H1 (cell line): ENCODE measurements around the gene SLC19A1. TPM values are rescaled to one million over a fixed set of nuclear protein-coding genes. Genes with fewer than 3 reads are reported as not detected.
A peak's percentile ranks its signal among the peaks of the same experiment; 100 is the strongest.

Source experiments
- CTCF ChIA-PET: fragments of 300-600 bp; sonication (Branson Sonifier 250); formaldehyde crosslinking; loops from one replicate; lab custom pipeline; 2021; ENCODE audit not compliant: partially characterized antibody; lab: Charles Lee
- POLR2A ChIA-PET: fragments of 300-600 bp; sonication (Branson Sonifier 250); formaldehyde crosslinking; loops from one replicate; lab custom pipeline; 2021; ENCODE audit warnings: inconsistent platforms; ENCODE audit not compliant: partially characterized antibody; lab: Charles Lee
- DNase-seq, 2 experiments: peaks; one replicate each; pipeline versions ENCODE4 v3.0.0 to v3.0.0-alpha.2; 2010 to 2022; ENCODE audit warnings: low spot score in 2 of 2, low read depth in 1 of 2, mixed read lengths in 1 of 2
- FAIRE-seq: peaks from 2 replicates; lab custom pipeline; 2011; peaks lifted over from hg19 to GRCh38; lab: Jason Lieb, UNC
- H2AFZ ChIP-seq: 2 replicates; pipeline ENCODE4 v1.8.1; 2012; ENCODE audit warnings: low read length, inconsistent platforms
- H2AK5ac ChIP-seq: 2 replicates; pipeline ENCODE4 v1.6.1; 2013; ENCODE audit warnings: low read depth, low read length
- H2BK120ac ChIP-seq: replicated peaks from 2 replicates; pipeline ENCODE3; 2013; ENCODE audit warnings: low read depth, low read length, inconsistent platforms
- H2BK12ac ChIP-seq: 2 replicates; pipeline ENCODE4 v1.6.1; 2013; ENCODE audit warnings: low read depth, low read length
- H2BK15ac ChIP-seq: 2 replicates; pipeline ENCODE4 v1.6.1; 2013; ENCODE audit warnings: low read length
- H2BK20ac ChIP-seq: 2 replicates; pipeline ENCODE4 v1.6.1; 2013; ENCODE audit warnings: low read length
- H2BK5ac ChIP-seq: 2 replicates; pipeline ENCODE4 v1.6.1; 2013; ENCODE audit warnings: low read depth, low read length
- H3K14ac ChIP-seq: 2 replicates; pipeline ENCODE4 v1.6.1; 2013; ENCODE audit warnings: inconsistent platforms; ENCODE audit not compliant: insufficient read length
- H3K18ac ChIP-seq: 2 replicates; pipeline ENCODE4 v1.6.1; 2013; ENCODE audit warnings: low read length; ENCODE audit errors: extremely low read depth
- H3K23ac ChIP-seq: 2 replicates; pipeline ENCODE4 v1.6.1; 2013; ENCODE audit warnings: inconsistent platforms; ENCODE audit not compliant: insufficient read length
- H3K23me2 ChIP-seq: 2 replicates; pipeline ENCODE4 v1.6.1; 2013; ENCODE audit warnings: low read depth, low read length
- H3K27ac ChIP-seq: 2 replicates; pipeline ENCODE4 v1.6.1; 2011; ENCODE audit warnings: low read depth, low read length, inconsistent platforms
- H3K27me3 ChIP-seq, 4 experiments: replicated peaks in 1 of 4; 1 replicate in 1 of 4; 2 replicates in 3 of 4; pipeline versions ENCODE4 v1.6.1 to v1.8.1; 2011 to 2013; ENCODE audit warnings: low read length in 3 of 4, mild to moderate bottlenecking in 3 of 4, inconsistent platforms in 2 of 4, mixed read lengths in 2 of 4, moderate library complexity in 1 of 4; ENCODE audit not compliant: control insufficient read depth in 3 of 4, insufficient read depth in 3 of 4; ENCODE audit errors: extremely low read depth in 1 of 4
- H3K36me3 ChIP-seq, 4 experiments: 2 replicates each; pipeline versions ENCODE4 v1.6.1 to v1.8.1; 2011 to 2013; ENCODE audit warnings: mild to moderate bottlenecking in 4 of 4, low read length in 3 of 4, moderate library complexity in 2 of 4, control low read depth in 1 of 4, inconsistent platforms in 1 of 4; ENCODE audit not compliant: insufficient read depth in 4 of 4, control insufficient read depth in 2 of 4
- H3K4ac ChIP-seq: replicated peaks from 2 replicates; pipeline ENCODE3; 2013; ENCODE audit warnings: low read length, low read depth, mixed read lengths, inconsistent platforms; ENCODE audit not compliant: insufficient read length
- H3K4me1 ChIP-seq, 4 experiments: replicated peaks in 1 of 4; 1 replicate in 1 of 4; 2 replicates in 3 of 4; pipeline versions ENCODE4 v1.6.1 to v1.8.1; 2011 to 2013; ENCODE audit warnings: low read length in 3 of 4, inconsistent platforms in 2 of 4, mixed read lengths in 1 of 4; ENCODE audit not compliant: insufficient read depth in 4 of 4, control insufficient read depth in 3 of 4
- H3K4me2 ChIP-seq, 2 experiments: 2 replicates each; pipeline versions ENCODE4 v1.6.1 to v1.8.1; 2011 to 2013; ENCODE audit warnings: low read depth in 2 of 2, low read length in 2 of 2, control low read depth in 1 of 2, inconsistent platforms in 1 of 2, mild to moderate bottlenecking in 1 of 2; ENCODE audit not compliant: insufficient read depth in 1 of 2
- H3K4me3 ChIP-seq, 4 experiments: fragments of 200-600, 300-600 bp in 1 of 4; sonication (generic), shearing (Covaris generic), sonication (Bioruptor Twin) in 1 of 4; 2 replicates each; pipeline versions ENCODE4 v1.5.1 to v1.8.1; 2011 to 2016; ENCODE audit warnings: low read length in 4 of 4, low read depth in 3 of 4, control low read depth in 2 of 4, inconsistent platforms in 2 of 4, mild to moderate bottlenecking in 2 of 4, mixed read lengths in 1 of 4, moderate library complexity in 1 of 4; ENCODE audit not compliant: insufficient read depth in 2 of 4; ENCODE audit errors: extremely low read depth in 1 of 4
- H3K56ac ChIP-seq: replicated peaks from 2 replicates; pipeline ENCODE3; 2013; ENCODE audit warnings: low read depth, mild to moderate bottlenecking, mixed read lengths, low read length, inconsistent platforms; ENCODE audit not compliant: insufficient read length
- H3K79me1 ChIP-seq: 2 replicates; pipeline ENCODE4 v1.6.1; 2013; ENCODE audit warnings: low read depth, low read length, control low read depth
- H3K79me2 ChIP-seq, 2 experiments: 2 replicates each; pipeline versions ENCODE4 v1.6.1 to v1.8.1; 2012 to 2013; ENCODE audit warnings: low read length in 2 of 2, mild to moderate bottlenecking in 2 of 2, inconsistent platforms in 1 of 2; ENCODE audit not compliant: insufficient read depth in 2 of 2, control insufficient read depth in 1 of 2
- H3K9ac ChIP-seq, 4 experiments: replicated peaks in 1 of 4; 1 replicate in 1 of 4; 2 replicates in 3 of 4; pipeline versions ENCODE4 v1.6.1 to v1.8.1; 2011 to 2013; ENCODE audit warnings: low read depth in 3 of 4, low read length in 3 of 4, control low read depth in 2 of 4, mild to moderate bottlenecking in 2 of 4, moderate library complexity in 2 of 4, inconsistent platforms in 1 of 4; ENCODE audit errors: extremely low read depth in 1 of 4
- H3K9me3 ChIP-seq, 2 experiments: 2 replicates each; pipeline versions ENCODE4 v1.6.1 to v1.8.1; 2012 to 2013; ENCODE audit warnings: mild to moderate bottlenecking in 2 of 2, moderate library complexity in 2 of 2, control low read depth in 1 of 2, inconsistent platforms in 1 of 2, low read depth in 1 of 2, low read length in 1 of 2, mixed read lengths in 1 of 2; ENCODE audit not compliant: insufficient read depth in 2 of 2
- H4K20me1 ChIP-seq, 2 experiments: replicated peaks in 1 of 2; 2 replicates each; pipeline versions ENCODE3 to v1.8.1; 2011 to 2013; ENCODE audit warnings: inconsistent platforms in 2 of 2, low read length in 2 of 2, mild to moderate bottlenecking in 1 of 2; ENCODE audit not compliant: insufficient read depth in 2 of 2, control insufficient read depth in 1 of 2
- H4K5ac ChIP-seq: 2 replicates; pipeline ENCODE4 v1.6.1; 2013; ENCODE audit warnings: low read length, low read depth, mixed read lengths, inconsistent platforms; ENCODE audit not compliant: insufficient read length
- H4K8ac ChIP-seq: 2 replicates; pipeline ENCODE4 v1.8.0; 2013; ENCODE audit warnings: mild to moderate bottlenecking, moderate library complexity, low read length, inconsistent platforms; ENCODE audit not compliant: insufficient read depth; ENCODE audit errors: extremely low read depth
- H4K91ac ChIP-seq: replicated peaks from 2 replicates; pipeline ENCODE3; 2013; ENCODE audit warnings: low read length, mixed read lengths, inconsistent platforms; ENCODE audit not compliant: insufficient read length
- BACH1 ChIP-seq: IDR thresholded peaks from 2 replicates; pipeline ENCODE4 v1.6.1; 2012; ENCODE audit warnings: low read length, improper control_type of control experiment
- KDM1A ChIP-seq: fragments of 200-600, 300-600 bp; sonication (generic); IDR thresholded peaks from 2 replicates; pipeline ENCODE4 v1.7.1; 2016; ENCODE audit warnings: mild to moderate bottlenecking, low read length, borderline replicate concordance
- SIRT6 ChIP-seq: IDR thresholded peaks from one replicate; pipeline ENCODE4 v1.7.1; 2012; ENCODE audit warnings: low read length, inconsistent platforms
- TAF1 ChIP-seq: IDR thresholded peaks from 2 replicates; pipeline ENCODE4 v1.6.1; 2011; ENCODE audit warnings: mild to moderate bottlenecking, low read depth, low read length
- WGBS, 2 experiments: shearing (Covaris generic) in 1 of 2; methylation state at CpG; one replicate each; pipeline versions ENCODE4 v1.1.6 to v1.1.7; 2013 to 2015; ENCODE audit warnings: low lambda C conversion rate in 2 of 2, mixed read lengths in 2 of 2, inconsistent platforms in 1 of 2, low coverage in 1 of 2, missing lambda C conversion rate in 1 of 2; ENCODE audit not compliant: insufficient replicate concordance in 2 of 2, insufficient coverage in 1 of 2, insufficient read length in 1 of 2; ENCODE audit errors: extremely low coverage in 1 of 2, missing lambda C conversion rate in 1 of 2; 5-methylcytosine and 5-hydroxymethylcytosine counted together
- polyA plus RNA-seq, 7 experiments: library from polyadenylated mRNA; depleted of rRNA in 3 of 7; stranded (reverse) in 5 of 7; unstranded in 2 of 7; fragments of >200 nt in 5 of 7; fragments of 200-250 nt in 2 of 7; gene quantifications; 1 replicate in 5 of 7; 2 replicates in 1 of 7; 4 replicates in 1 of 7; pipeline versions ENCODE4 v1.2.1 to v1.2.3, GENCODE V29; 2011 to 2013; ENCODE audit warnings: missing spikeins in 2 of 7, mixed read lengths in 2 of 7
- total RNA-seq: library from RNA; stranded (reverse); fragmentation: NEBNext Ultra II Directional; extraction: Animal tissue kit (Norgen Biotek cat#: 25700); gene quantifications from 2 replicates; pipeline ENCODE4 v1.2.1, GENCODE V29; 2021

SLC19A1 gene
- total and polyA plus RNA-seq, 2 of the 8 experiments (the other 6 are each of a cell fraction or from before 2014, with no cell fraction given) = 31.6 to 43.8 TPM

DNA sequence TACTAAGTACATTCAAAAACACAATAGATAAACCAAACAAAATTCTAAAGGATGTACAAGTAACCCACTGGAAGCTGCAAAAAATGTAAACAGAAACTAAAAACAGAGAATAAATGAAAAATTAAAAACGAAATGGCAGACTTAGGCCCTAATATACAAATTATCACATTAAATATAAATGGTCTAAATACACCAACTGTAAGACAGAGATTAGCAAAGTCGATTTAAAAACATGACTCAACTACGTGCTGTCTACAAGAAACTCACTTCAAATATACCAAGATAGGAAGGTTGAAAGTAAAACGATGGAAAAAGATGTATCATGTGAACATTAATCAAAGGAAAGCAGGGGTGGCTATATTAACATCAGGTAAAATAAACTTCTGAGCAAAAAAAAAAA is 23.1 kb downstream of the SLC19A1 start:
- H2BK20ac ChIP-seq = no peak overlapping the region
- H2BK12ac ChIP-seq = no peak overlapping the region
- H3K9me3 ChIP-seq = peaks cover 0 to 22% of the 10 kb centered on the region in 2 experiments
- POLR2A ChIA-PET = no interaction called here
- H3K23me2 ChIP-seq = no peaks in the 10 kb centered on the region; the same call in 1 of the 2 replicates
- no peaks in the 10 kb centered on the region for H3K79me1 ChIP-seq
- H3K79me2 ChIP-seq = no peaks in the 10 kb centered on the region
- no peak overlapping the region for H2AK5ac ChIP-seq
- CTCF ChIA-PET = interaction anchor here (1.3 kb wide), 1 partner anchor 210 kb away, joined by 4 read pairs; no protein-coding TSS in a partner anchor
- no peak overlapping the region for H4K8ac ChIP-seq
- no peak overlapping the region for H2AFZ ChIP-seq
- no peak overlapping the region for H3K4me2 ChIP-seq
- H3K27me3 ChIP-seq = no peaks in the 10 kb centered on the region
- no peak overlapping the region for H2BK15ac ChIP-seq
- H3K23ac ChIP-seq = no peak overlapping the region
- no peak overlapping the region for H3K4ac ChIP-seq
- DNase-seq (no peak), FAIRE-seq (no peak)
- H4K91ac ChIP-seq = no peak overlapping the region
- no peak overlapping the region for H3K56ac ChIP-seq
- no peak overlapping the region for H4K5ac ChIP-seq
- H3K14ac ChIP-seq = no peak overlapping the region
- 93% methylated on average over 4 of the region's 4 CpGs; no CpG with 5 or more reads in 1 of the 2 experiments for WGBS, 2 experiments
- no peak overlapping the region for H3K4me3 ChIP-seq
- H3K18ac ChIP-seq = no peak overlapping the region
- no peak for TF ChIP-seq TAF1
- TF ChIP-seq BACH1 = no peak
- 0 out of 2 replicates have a peak, but pooled peaks have one; percentile 22 for TF ChIP-seq KDM1A
- TF ChIP-seq SIRT6 = no peak
- TF ChIP-seq, all 59 proteins: peak for 1
- Histone ChIP-seq H3K9ac (no peak overlapping the region), H4K20me1 (peaks cover 3 to 7% of the 10 kb centered on the region in 2 experiments), H3K36me3 (peaks cover 0 to 35% (median 17%) of the 10 kb centered on the region in 4 experiments; a peak in 4 of 8 replicates), H2BK120ac (no peak overlapping the region), H3K4me1 (no peaks in the 10 kb centered on the region), H3K27ac (no peak overlapping the region), H2BK5ac (no peak overlapping the region)
